Measurements from ENCODE around the gene STEAP2. TPM values are rescaled to one million over a fixed set of nuclear protein-coding genes. Genes with fewer than 3 reads are reported as not detected.
A peak's percentile ranks its signal among the peaks of the same experiment; 100 is the strongest.
"Not testable (repeated sequence)": the region's sequence is repeated elsewhere in the genome, so short reads cannot be mapped to it uniquely, and the experiment has no call there.

STEAP2 gene
- total RNA-seq = 29.9 TPM

DNA sequence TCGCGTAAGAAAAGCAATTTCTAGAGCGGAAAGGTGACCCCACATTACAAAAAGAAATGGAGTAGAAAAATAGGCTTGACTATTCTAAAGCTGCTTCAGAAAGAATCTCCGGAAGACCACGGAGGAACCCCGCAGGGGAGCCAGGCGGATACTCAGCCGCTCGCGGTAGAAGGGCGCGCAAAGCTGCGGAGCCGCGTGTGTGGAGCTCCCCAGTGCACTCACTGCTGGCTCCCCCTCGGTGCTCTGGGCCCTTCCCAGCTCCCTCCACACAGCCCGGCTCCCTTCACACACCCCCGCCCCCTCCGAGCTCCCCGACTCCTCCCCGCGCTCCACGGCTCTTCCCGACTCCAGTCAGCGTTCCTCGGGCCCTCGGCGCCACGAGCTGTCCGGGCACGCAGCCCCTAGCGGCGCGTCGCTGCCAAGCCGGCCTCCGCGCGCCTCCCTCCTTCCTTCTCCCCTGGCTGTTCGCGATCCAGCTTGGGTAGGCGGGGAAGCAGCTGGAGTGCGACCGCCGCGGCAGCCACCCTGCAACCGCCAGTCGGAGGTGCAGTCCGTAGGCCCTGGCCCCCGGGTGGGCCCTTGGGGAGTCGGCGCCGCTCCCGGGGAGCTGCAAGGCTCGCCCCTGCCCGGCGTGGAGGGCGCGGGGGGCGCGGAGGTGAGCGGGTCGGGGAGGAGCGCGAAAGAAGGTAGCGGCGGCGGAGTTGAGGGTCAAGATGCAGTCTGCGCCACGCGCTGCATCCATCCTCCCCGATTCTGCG, at the start of gene STEAP2:
Gene STEAP2 (plus strand): TSS at position 350 of the 758 bp plus-strand sequence. CDS start 13,343 bp downstream, outside the sequence.
- peak; percentile 88 for DNase-seq (ENCODE audit: low spot score)

GRCh38 chr7:90163534-90163933, 48.0 kb upstream of the STEAP2 start:
- DNase-seq (ENCODE audit: low spot score) = no peak

- DNase-seq (ENCODE audit: low spot score) = peak; percentile 27
These were observed 45.8 kb upstream of the STEAP2 start for GRCh38 chr7:90165724-90166123.

GRCh38 chr7:90166153-90166552, 45.4 kb upstream of the STEAP2 start:
- DNase-seq (ENCODE audit: low spot score) = no peak

- no peak for DNase-seq (ENCODE audit: low spot score)
These were observed 44.2 kb upstream of the STEAP2 start for GRCh38 chr7:90167361-90167760.

GRCh38 chr7:90169891-90170290, 41.6 kb upstream of the STEAP2 start:
- no peak for DNase-seq (ENCODE audit: low spot score)

GRCh38 chr7:90172121-90172520, 39.4 kb upstream of the STEAP2 start:
- no peak for DNase-seq (ENCODE audit: low spot score)

GRCh38 chr7:90172624-90173023, 38.9 kb upstream of the STEAP2 start:
- no peak for DNase-seq (ENCODE audit: low spot score)

- no peak for DNase-seq (ENCODE audit: low spot score)
These were observed 38.3 kb upstream of the STEAP2 start for GRCh38 chr7:90173127-90173844.

DNA sequence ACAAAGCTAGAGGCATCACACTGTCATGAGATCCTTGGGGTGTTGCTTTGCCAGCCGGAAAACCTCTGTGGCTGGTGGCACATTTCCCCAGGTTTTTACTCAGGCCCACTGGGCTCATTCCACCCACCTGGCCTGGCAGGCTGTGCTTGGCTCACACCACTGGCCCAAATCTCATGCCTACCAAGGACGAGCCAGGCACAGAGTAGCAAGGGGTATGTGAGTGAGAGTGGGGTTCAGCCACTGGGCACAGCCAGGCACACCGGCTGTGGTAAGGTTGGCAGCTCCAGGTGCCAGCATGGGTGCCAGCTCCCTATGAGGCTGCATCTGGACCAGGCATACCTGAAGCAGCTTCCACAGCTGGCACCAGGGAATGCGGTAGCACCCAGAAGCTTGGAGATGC, 35.9 kb upstream of the STEAP2 start:
- no peak for DNase-seq (ENCODE audit: low spot score)

DNA sequence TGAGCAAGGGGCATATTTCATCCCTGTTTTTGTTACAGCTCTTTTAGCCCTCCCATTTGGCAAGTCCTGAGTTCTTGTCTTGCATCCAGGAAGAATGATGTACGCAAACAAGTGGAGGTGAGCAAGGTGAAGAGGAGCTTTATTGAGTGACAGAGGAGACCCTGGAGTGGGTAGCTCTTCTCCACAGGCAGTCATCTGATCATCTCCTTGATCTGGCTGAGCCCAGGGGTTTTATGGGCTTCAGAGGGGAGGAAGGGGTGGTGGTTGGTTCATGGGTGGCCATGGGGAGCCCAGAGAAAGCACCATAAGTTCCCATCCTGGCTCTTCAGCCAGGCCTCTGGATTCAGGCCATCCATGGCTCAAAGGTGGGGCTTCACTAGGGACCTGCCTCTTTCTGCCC, 35.3 kb upstream of the STEAP2 start:
- no peak for DNase-seq (ENCODE audit: low spot score)

- no peak for DNase-seq (ENCODE audit: low spot score)
These were observed 33.4 kb upstream of the STEAP2 start for GRCh38 chr7:90178166-90178565.

DNA sequence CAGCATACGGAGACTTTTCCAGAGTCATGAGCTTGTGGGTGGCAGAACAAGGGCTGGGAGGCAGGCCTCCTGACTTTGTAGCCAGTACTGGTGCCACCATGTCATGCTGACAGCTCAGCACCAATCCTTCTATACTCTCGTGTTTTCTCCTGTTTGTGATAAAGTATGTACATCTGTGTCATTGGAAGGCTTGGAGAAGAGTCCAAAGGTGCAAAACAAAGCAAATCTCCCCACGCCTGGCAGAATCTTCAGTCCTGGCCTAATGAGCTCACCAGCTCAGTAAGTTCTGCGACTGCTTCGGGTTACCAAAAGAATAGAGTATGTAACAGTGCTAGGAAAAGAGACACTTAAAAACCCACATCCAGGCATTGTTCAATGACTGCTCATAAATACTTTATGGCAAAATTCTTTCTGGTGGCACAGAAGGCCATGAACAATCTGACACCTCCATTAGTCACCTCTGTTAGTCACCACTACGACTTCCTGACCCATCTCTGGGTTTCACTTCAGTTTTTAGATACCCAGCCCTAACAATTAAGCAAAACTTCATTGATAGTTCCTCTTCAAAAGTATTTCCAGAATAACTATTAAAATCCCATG, 32.8 kb upstream of the STEAP2 start:
- no peak for DNase-seq (ENCODE audit: low spot score)

GRCh38 chr7:90180011-90180585, 31.4 kb upstream of the STEAP2 start:
- DNase-seq (ENCODE audit: low spot score) = no peak

GRCh38 chr7:90180649-90181048, 30.9 kb upstream of the STEAP2 start:
- DNase-seq (ENCODE audit: low spot score) = no peak

DNA sequence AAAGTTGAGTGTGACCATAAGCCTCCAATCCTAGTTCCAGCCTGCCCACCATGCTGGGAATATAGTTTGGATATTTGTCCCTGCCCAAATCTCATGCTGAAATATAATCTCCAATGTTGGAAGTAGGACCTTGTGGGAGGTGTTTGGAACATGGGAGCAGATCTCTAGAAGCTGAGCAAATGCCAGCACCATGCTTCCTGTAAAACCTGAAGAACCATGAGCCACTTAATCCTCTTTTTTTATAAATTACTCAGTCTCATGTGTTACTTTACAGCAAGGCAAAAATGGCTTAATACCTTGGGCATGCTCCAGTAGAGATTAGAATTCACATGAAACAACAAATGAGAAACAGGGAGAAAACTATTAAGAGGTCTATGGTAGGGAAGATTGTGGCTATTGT, 30.1 kb upstream of the STEAP2 start:
- DNase-seq (ENCODE audit: low spot score) = no peak

DNA sequence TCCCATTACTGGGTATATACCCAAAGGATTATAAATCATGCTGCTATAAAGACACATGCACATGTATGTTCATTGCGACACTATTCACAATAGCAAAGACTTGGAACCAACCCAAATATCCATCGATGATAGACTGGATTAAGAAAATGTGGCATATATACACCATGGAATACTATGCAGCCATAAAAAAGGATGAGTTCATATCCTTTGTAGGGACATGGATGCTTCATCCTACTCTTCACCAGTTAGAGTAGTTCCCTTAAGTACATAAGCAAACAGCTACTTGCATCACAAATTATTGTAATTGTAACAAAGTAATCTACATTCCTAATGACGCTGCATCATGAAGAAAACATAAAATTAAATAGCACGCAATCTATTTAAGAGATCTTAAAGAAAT, 25.2 kb upstream of the STEAP2 start:
- not testable (repeated sequence) for DNase-seq (ENCODE audit: low spot score)

GRCh38 chr7:90187507-90188050, 24.0 kb upstream of the STEAP2 start:
- no peak for DNase-seq (ENCODE audit: low spot score)

DNA sequence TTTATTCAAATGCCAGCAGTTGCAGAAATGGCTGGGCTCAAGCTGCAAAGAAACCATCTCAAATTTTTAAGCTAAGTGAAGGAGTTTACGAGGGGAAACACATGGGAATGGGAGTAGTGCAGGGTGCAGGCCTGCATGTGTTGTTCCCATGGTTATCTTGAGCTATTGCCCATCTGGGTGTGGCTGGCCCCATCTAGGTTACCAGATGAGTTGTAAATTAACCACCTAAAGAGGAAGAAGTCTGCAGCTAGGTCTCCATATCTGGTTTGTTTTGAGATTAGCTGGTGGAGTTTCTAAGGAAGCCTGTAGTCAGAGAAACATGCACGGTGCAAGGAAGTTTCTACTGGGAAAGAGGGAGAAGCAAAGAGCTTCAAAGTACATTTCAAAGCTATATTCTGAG, 23.3 kb upstream of the STEAP2 start:
- DNase-seq (ENCODE audit: low spot score) = peak; percentile 46

DNA sequence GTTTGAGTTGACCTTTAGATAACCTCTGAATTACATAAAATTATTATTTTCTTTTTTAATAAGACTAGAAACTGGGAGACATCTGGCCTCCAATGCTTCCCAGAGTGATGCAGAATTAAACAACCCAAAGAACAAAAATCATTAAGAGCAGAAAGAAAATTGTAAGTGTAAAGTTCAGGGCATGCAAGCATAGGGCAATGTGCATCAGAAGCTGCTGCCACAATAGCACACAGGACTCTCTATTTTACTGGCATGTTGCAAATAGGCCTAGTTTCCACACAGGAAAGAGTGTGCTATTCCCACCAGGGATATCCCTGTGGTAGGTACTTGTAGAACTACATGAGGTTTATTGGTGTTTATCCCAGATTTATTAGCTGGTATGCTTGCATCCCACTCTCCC, 20.5 kb upstream of the STEAP2 start:
- no peak for DNase-seq (ENCODE audit: low spot score)

DNA sequence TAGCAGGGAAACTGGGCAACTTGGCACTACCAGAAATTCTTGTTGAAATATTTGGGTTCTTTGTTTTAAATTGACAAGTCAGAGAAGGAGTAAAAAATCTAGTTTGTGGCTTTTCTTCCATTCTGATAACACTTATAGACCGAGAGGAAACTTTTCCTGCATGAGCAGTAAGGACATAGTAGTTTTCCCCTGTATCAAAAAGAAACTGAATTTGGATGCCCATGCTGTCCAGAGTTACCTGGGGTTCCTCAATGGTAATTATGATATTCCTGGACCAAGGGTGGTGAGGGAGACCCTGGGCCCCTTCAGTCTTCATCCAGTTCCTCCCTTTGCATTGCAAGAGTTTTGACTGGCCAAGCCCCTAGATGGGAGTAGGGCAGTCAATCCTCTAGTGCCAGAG, 19.9 kb upstream of the STEAP2 start:
- DNase-seq (ENCODE audit: low spot score) = no peak
